NB4 (cell line): ENCODE results near the gene RABL3.
A peak's percentile ranks its signal among the peaks of the same experiment; 100 is the strongest.

Source experiments
- DNase-seq: peaks from one replicate; pipeline ENCODE4 v3.0.0; 2010; ENCODE audit warnings: low read depth
- H3K4me3 ChIP-seq: one replicate; pipeline ENCODE4 v1.5.1; 2011; ENCODE audit warnings: mild to moderate bottlenecking, low read depth, low read length, moderate library complexity
- CTCF ChIP-seq: IDR thresholded peaks from one replicate; pipeline ENCODE4 v1.5.1; 2012; ENCODE audit warnings: low read depth, low read length
- MAX ChIP-seq: IDR thresholded peaks from 2 replicates; pipeline ENCODE4 v1.6.1; 2011; ENCODE audit warnings: low read depth, low read length
- MYC ChIP-seq: IDR thresholded peaks from 2 replicates; pipeline ENCODE4 v1.6.1; 2011; ENCODE audit warnings: low read depth, low read length
- POLR2A ChIP-seq: IDR thresholded peaks from 2 replicates; pipeline ENCODE4 v1.6.1; 2011; ENCODE audit warnings: mild to moderate bottlenecking; ENCODE audit not compliant: insufficient read length; ENCODE audit errors: extremely low read depth

Gene RABL3

GRCh38 chr3:120699333-120699732 is 43.0 kb downstream of the RABL3 start:
- no peak overlapping the region for H3K4me3 ChIP-seq
- TF ChIP-seq MYC (no peak), POLR2A (no peak), CTCF (no peak), MAX (no peak)
- DNase-seq = no peak

DNA sequence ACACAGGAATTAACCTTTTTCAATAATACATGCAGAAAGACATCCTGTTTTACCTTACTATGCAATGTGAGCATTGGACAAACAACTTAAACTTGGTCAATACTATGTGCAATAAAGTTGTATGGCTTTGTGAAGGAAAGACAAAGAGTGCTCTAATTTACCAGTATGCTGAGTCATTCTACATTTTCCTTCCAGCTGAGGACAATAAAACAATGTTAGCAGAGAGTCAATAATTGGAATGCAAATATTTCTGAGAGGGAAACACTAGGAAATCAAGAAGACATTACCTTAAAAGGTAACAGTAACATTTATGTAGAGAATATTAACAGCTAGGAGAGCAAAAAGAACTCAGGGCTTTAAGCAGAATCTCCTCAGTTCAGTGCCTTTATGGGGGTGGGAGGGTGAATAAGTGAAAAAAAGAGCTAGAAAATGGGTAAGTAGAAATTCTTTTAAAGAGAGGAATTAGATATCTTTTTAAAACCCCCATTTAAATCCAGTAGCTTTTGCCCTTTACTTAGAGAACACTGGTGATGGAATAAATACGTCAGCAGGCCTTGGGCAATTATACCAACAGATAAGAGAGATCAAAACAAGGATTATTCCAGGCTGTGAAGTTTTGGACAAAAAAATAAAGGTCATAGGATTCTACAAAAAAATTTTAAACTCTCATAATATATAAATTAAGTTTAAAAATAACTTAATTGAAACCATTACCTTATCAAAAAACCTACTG is 48.7 kb downstream of the RABL3 start:
- no peak for TF ChIP-seq MAX
- TF ChIP-seq MYC = no peak
- no peak for TF ChIP-seq POLR2A
- no peak for TF ChIP-seq CTCF
- no peak overlapping the region for H3K4me3 ChIP-seq
- peak; percentile 7 for DNase-seq

GRCh38 chr3:120689395-120689794 is 52.9 kb downstream of the RABL3 start:
- H3K4me3 ChIP-seq = no peak overlapping the region
- no peak for DNase-seq
- no peak for TF ChIP-seq MAX
- no peak for TF ChIP-seq CTCF
- TF ChIP-seq POLR2A = no peak
- no peak for TF ChIP-seq MYC

DNA sequence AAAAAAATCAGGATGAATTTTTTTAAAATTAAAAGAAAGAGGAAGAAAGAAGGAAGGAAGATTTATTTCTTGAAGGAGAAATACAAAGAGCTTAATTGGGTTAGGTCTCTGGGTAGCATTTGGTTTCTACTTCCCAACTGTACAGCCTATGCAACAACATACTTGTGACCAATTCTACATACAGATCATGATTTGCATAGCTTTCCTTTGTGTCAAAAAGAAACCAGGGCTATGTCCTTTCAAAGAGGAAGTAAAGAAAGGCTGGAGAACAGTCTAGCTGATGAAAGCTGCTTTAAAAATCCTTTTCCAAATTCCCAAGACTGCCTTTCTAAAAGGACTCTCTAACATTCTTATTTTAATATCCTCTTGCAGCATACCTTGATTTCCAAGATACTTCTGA is 54.2 kb downstream of the RABL3 start:
- H3K4me3 ChIP-seq = no peak overlapping the region
- no peak for TF ChIP-seq CTCF
- no peak for TF ChIP-seq MYC
- TF ChIP-seq POLR2A = no peak
- no peak for TF ChIP-seq MAX
- DNase-seq = no peak

GRCh38 chr3:120685411-120685810 is 56.9 kb downstream of the RABL3 start:
- H3K4me3 ChIP-seq = no peak overlapping the region
- no peak for DNase-seq
- no peak for TF ChIP-seq POLR2A
- TF ChIP-seq MAX = no peak
- TF ChIP-seq MYC = no peak
- TF ChIP-seq CTCF = no peak

DNA sequence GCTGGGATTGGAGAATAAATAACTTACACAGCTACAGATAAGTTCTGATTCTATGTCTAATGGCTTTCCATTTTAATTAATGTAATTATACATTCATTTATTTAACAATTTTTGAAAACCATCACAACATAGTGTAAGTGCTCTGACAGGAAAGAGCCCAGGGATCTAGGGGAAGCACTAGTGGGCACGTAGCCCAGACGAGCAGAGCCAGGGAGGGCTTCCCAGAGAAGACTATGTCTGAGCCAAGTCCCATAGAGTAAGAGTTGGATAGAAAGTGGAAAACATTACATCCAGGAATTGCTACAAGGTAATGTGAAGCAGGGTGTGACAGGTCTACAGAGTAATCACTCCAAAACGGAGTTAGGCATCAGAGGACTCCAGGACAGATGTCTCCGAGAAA is 57.4 kb downstream of the RABL3 start:
- TF ChIP-seq CTCF = no peak
- TF ChIP-seq POLR2A = no peak
- TF ChIP-seq MYC = no peak
- no peak for TF ChIP-seq MAX
- no peak for DNase-seq
- H3K4me3 ChIP-seq = no peak overlapping the region
